Measurements from ENCODE around the gene GLP2R.

Gene GLP2R

DNA sequence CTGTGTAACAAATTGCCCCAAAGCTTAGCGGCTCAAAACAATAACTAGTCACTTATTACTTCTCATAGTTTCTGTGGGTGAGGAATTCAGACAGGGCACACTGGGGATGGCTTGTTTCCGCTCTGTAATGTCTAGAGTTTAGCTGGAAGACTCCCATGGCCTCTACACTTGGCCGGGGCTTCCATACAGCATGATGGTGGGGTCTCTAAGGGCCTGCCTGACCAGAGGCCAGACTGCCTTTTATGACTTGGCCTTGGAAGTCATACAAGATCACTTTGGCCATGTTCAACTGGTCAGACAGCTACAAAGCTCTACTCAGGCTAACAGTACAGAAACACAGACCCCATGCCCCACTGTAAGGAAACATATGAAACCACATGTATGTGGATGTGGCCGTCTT is 8.2 kb downstream of the GLP2R start:
- no peak for TF ChIP-seq CTCF (IDR thresholded peaks at IDR 0.05; ENCODE audit: control insufficient read depth, extremely low read depth, insufficient read depth)
- H3K4me3 ChIP-seq (ENCODE audit: low read depth, low read length), result no peak overlapping the region
- no peak for DNase-seq (ENCODE audit: low read depth)

DNA sequence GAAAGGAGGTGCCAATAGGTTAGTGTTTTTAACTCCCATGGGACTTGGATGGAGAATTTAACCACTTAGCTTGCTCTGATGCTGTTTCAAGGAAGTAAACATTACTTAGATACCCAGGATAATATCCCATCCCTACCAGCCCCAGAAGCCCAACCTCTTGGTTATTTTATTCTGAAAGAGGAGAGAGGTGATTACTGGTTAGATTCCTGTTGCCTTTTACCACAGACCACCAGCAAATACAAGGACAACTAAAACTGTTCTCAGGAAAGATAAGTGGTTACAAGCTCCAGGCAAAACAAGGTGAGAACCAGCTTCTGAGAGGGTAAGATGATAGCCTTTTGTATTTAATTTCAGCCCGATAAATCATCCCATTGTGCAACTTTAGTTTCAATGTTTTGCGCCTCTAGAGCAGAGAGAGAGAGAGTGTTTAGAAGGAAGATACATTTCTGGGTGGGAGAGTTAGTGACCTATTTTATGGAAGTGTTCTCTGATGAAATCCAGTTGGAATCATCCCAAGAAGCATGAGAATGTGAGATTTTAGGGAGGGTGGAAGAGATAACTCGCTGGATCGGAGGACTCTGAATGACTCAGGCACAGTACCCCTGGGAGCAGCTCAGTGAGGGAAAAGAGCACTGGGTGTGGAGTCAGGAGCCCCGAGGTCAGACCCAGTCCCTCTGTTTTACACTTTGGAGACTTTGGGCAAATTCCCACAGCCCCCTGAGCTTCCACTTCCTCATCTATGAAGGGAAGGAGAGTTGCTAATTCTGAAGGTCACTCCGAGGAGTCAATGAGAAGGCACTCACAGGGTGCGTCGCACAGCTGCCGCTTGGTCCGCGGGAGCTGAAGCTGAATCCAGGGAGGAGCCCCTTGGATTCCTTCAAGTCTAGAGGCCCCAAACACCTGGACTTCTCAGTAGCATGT is 12.1 kb downstream of the GLP2R start:
- no peak overlapping the region for H3K4me3 ChIP-seq (ENCODE audit: low read depth, low read length)
- TF ChIP-seq CTCF (IDR thresholded peaks at IDR 0.05; ENCODE audit: control insufficient read depth, extremely low read depth, insufficient read depth), result no peak
- DNase-seq (ENCODE audit: low read depth), result no peak

- H3K4me3 ChIP-seq (ENCODE audit: low read depth, low read length), result no peak overlapping the region
- no peak for TF ChIP-seq CTCF (IDR thresholded peaks at IDR 0.05; ENCODE audit: control insufficient read depth, extremely low read depth, insufficient read depth)
- no peak for DNase-seq (ENCODE audit: low read depth)
These were observed 13.7 kb downstream of the GLP2R start for GRCh38 chr17:9839433-9839832.

GRCh38 chr17:9842057-9842758 is 16.5 kb downstream of the GLP2R start:
- peak; percentile 67 for DNase-seq (ENCODE audit: low read depth)
- H3K4me3 ChIP-seq (ENCODE audit: low read depth, low read length), result no peak overlapping the region
- TF ChIP-seq CTCF (IDR thresholded peaks at IDR 0.05; ENCODE audit: control insufficient read depth, extremely low read depth, insufficient read depth), result no peak

DNA sequence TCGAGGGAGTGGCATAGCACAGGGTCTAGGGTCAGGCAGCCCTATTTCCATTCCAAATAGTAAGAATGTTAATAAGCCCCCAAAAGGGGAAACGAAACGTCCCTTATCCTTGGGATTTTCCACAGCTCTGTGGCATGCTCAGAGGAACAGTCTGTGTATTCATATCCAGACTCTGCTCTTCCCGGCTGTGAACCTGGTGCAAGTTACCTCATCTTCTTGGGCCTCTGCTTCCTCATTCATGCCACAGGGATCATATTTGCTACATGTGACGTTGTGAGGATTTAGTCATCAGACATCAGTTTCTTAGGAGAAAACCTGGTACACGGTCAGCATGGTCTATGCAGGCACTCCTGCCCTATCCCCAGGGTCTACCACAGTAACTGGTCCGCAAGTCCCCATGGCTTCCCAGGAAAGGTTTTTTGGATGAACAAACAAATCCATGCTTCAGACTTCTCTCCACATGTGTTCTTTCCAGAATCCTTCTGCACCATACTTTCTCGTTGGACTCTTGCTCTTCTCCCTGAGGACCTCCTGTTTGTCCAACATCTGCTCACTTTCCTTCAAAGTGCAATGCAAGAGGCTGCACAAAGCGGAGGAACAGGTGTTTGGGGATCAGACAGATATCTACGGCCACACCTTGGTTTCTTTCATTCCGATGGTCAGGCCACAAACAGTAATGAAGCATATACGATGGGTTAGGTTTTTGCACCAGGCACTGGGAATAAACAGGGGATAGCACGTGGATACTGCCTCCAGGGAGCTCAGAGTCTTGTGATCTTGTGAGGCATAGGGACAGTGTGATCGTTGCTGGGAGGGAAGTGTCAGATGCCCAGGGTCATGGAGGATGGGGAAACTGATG is 17.7 kb downstream of the GLP2R start:
- H3K4me3 ChIP-seq (ENCODE audit: low read depth, low read length), result no peak overlapping the region
- no peak for DNase-seq (ENCODE audit: low read depth)
- TF ChIP-seq CTCF (IDR thresholded peaks at IDR 0.05; ENCODE audit: control insufficient read depth, extremely low read depth, insufficient read depth), result no peak

DNA sequence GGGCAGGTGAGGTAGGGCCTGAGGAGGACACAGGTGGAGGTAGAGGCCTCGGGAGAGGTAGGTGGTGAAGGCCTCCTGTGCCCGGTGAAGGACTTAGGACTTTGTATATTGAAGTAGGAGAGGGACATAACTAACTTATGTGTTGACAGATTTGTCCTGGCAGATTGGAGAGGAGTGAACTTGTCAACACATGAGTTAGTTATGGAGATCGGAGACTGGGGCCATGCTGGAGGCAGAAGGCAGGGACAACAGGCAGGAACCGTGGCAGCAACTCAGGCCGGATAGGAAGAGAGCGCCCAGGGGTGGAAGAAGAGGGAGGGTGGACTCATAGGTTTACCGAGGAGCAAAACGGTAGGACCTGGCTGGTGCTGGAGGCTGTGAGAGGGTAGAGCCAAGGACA is 18.4 kb downstream of the GLP2R start:
- DNase-seq (ENCODE audit: low read depth), result no peak
- no peak overlapping the region for H3K4me3 ChIP-seq (ENCODE audit: low read depth, low read length)
- TF ChIP-seq CTCF (IDR thresholded peaks at IDR 0.05; ENCODE audit: control insufficient read depth, extremely low read depth, insufficient read depth), result no peak

Data from LNCaP clone FGC (cell line).